ENCODE results near the gene FNBP1.
A peak's percentile ranks its signal among the peaks of the same experiment; 100 is the strongest.

Gene FNBP1

DNA sequence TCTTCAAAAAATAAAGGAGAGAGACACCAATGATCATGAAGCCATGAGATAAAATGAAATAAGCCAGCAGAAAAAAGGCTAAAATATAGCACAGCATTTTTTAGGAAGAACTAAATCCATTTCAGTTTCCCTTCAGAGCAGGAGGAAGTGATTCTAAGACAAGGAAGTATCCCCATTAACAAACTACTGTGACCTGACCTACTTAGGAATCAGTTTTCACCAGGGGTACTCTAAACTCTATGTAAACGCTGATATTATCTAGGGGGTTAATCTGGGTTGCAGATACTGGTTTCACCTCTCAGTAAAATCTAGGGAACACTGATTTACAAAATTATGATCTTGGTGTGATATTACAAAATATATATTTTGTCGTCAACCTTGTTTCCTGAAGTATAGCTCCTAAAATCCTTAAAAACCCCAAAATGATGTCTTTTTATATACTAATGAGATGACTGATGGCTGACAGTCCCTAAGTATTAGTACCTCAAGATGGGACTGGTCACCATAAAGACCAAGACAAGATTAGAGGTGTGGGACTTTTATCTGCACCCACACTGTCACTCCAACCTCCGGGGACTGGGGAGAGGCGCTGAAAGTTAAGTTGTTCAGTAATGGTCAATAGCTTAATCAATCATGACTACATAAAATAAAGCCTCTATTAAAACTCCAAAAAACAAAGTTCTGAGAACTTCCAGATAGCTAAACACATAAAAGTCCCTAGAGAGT lies 2.9 kb upstream of the FNBP1 start:
- DNase-seq (ENCODE audit: low spot score) = no peak

- peak; percentile 50 for DNase-seq (ENCODE audit: low spot score)
Observed at GRCh38 chr9:130043654-130044623, 950 bp upstream of the FNBP1 start.

GRCh38 chr9:130042406-130042884 lies 544 bp downstream of the FNBP1 start:
- DNase-seq (ENCODE audit: low spot score) = peak; percentile 37

DNA sequence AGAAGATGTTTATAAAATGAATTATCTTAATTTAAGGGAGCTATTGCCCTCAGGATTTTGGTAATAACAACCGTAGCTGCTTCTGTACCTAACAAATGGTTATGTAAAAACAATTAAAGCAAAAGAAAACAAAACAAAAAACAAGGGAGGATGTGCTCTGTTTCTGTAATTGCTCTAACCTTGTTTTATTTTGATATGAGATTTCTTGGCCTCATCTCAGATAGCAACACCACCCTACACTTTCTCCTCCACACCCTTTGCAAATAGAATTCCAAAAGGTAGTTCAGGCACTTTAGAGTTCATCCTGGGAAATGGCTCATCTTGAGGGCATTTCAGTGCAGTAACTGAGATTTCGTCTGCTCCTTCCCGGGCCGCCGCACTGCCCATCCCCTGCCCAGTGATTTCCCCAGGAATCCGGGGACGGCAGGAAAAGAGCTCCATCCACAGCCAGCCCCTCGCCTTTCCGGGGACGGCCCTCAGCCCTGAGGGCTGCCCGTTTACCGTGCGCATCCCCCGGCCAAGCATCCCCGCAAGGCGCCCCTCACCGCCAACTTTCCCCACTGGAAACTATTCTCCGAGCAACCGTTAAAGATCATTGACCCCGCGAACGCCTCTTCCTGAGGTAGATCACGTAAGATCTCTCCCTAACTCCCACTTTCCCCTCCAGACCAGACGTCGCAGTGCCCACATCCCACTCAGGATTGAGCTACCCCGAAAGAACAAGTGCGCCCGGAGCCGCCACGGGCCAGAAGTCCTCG lies 1.2 kb downstream of the FNBP1 start:
- DNase-seq (ENCODE audit: low spot score) = peak; percentile 44

GRCh38 chr9:130040984-130041647 lies 1.9 kb downstream of the FNBP1 start:
- DNase-seq (ENCODE audit: low spot score) = no peak

- DNase-seq (ENCODE audit: low spot score) = peak; percentile 43
Observed at GRCh38 chr9:130039528-130040147, 3.4 kb downstream of the FNBP1 start.

DNA sequence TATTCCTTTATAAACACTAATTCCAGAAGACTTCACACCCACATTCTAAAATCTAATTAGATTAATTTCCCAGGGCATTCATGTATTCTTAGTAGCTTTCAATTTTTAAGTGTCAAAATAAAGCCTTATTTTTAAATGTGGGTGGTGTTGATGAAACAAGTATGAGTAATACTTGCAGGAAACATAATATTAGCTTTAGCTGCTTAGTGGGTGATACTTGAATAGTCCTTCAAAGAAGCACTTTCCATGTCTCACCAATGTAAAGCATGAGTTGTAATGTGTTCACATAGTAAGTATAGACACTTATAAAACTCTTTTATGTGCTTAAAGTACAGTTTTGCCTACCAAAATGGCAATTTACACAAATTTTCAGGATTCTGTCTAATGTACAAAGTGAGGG lies 6.9 kb downstream of the FNBP1 start:
- no peak for DNase-seq (ENCODE audit: low spot score)

DNA sequence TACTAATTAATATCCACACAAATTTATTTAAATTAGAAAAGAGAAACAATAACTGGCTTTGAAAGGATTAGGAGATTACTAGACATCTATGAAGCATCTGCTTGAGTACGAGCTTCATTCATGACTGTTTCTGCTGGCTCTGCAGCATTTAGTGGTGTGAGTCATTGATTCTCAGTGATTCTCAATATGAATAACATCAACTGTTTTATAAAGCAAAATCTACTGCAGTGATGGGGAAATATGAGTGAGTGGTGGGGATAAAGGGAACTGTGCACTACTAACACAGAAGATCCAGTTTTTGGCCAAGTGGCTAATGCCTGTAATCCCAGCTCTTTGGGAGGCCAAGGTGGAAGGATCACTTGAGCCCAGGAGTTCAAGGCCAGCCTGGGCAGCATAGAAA lies 8.4 kb downstream of the FNBP1 start:
- no peak for DNase-seq (ENCODE audit: low spot score)

DNA sequence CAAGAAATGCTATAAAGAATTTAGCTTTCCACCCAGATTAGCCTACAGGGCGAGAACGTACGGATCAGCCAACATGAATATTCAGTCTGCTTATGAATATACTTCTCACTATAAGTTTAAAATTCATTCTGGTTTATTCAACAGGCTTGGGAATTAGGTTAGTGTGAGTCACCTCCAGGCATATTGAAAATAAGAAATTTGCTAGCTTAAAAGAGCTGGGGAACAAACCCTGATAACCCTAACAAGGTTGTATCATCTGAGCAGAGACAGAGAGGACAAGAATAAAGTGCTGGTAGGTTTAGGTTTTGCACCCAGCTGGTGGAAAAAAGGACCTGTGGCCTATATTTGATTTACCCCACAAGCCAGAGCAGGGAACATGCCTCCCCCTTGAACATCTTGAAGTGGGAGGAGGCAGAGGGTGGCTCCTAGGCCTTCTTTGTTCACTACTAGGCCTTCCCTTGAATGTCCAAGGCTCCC lies 12.3 kb downstream of the FNBP1 start:
- no peak for DNase-seq (ENCODE audit: low spot score)

- DNase-seq (ENCODE audit: low spot score) = no peak
Observed at GRCh38 chr9:130029223-130029973, 13.6 kb downstream of the FNBP1 start.

DNA sequence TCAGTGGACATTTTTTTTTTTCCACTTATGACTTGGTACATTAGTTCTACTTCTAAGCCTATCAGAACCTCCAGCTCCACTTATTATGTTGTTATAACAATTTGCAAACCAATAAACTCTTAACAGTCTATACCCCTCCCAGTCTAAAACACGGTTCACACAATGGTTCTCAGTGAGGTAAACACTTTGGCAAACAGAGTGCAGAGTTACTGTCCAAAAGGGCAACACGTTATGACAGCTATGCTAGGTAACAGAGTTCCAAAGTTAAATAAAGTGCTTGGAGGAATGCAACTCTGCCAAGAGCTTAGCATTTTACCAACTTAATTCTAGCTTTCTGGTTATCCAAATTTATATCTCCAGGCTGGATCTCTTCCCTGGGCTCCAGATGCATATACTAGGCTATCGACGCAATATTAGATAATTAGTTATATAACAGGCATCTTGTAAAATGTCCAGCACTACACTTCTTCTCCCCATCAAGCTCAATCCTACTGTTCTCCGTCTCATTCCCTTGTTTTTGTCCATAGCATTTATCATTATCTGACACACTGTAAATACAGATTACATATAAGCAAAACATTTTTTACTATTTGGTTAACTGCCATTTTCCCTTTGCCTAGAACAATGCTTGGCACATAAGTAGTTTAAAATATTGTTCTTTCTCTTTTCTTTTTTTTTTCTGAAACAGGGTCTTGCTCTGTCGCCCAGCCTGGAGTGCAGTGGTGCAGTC lies 14.3 kb downstream of the FNBP1 start:
- peak; percentile 51 for DNase-seq (ENCODE audit: low spot score)

DNA sequence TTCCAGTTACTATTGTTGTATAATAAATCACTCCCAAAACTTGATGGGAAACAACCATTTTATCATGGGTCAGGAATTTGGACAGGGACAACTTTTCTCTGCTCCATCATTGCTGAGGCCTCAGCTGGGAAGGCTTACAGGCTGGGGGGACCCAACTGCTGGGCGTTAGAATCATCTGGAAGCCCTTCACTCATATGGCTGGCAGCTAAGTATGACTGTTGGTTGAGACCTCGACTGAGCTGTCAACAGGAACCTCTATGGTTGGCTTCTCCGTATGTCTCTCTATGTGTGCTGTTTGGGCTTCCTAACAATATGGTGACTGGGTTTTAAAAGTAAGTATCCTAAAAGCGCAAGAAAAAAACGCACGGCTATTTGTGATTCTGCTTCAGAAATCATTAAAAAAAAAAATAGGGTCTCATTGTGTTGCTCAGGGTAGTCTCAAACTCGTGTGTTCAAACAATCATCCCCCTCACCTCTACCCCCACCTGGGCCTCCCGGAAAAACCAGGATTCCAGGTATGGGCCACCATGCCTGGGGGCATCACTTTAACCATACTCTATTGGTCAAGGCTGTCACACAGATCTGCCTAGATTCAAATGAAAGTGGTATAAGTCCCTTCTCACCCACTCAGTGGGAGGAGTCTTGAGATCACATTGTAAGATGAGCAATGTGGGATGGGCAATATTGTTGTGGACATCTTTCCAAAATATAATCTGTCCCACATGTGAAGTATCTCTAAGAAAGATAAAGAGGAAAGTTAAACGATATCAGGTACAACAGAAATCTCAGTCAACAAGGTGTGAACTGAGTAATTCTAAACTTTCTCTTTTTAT lies 15.2 kb downstream of the FNBP1 start:
- no peak for DNase-seq (ENCODE audit: low spot score)

DNA sequence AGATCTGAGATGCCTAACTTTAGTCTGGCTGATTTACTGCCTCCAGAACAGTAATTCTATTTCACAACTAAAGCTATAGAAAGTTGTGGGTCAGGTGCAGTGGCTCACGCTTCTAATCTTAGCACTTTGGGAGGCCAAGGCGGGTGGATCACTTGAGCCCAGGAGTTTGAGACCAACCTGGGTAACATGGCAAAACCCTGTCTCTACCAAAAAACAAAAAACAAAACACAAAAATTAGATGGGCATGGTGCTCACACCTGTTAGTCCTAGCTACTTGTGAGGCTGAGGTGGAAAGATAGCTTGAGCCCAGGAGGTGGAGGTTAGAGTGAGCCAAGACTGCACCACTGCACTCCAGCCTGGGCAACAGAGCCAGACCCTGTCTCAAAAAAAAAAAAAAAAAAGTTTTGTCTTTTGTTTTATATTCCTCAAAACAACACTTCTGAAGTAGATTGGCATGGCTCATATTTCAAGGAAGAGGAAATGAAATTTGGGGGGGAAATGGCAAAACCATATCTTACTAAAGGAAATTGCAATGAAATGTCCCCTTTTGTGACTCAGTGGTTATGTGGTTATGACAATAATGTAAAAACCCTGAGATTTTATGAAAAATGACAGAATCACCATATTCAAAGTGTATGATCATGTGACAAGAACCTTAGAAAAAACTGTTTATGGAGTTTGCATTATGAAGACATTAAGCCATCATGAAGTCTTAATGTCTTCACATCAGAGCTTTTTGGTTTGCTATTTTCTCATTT lies 16.2 kb downstream of the FNBP1 start:
- no peak for DNase-seq (ENCODE audit: low spot score)

DNA sequence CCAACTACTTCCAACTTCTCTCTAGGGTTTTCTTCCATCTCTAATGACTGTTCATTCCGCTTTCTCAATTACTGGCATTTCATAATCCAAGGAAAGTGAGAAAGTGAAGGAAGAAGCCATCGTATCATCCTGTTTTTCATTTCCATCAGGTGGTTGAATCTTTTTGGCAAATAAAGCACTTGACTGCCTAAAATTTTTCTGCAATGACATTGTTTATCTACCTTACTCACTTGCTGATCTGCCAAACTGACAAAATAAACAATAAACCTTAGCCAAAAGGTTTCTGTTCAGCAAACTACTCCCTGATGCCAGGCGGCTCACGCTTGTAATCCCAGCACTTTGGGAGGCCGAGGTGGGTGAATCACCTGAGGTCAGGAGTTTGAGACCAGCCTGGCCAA lies 18.4 kb downstream of the FNBP1 start:
- DNase-seq (ENCODE audit: low spot score) = no peak

DNA sequence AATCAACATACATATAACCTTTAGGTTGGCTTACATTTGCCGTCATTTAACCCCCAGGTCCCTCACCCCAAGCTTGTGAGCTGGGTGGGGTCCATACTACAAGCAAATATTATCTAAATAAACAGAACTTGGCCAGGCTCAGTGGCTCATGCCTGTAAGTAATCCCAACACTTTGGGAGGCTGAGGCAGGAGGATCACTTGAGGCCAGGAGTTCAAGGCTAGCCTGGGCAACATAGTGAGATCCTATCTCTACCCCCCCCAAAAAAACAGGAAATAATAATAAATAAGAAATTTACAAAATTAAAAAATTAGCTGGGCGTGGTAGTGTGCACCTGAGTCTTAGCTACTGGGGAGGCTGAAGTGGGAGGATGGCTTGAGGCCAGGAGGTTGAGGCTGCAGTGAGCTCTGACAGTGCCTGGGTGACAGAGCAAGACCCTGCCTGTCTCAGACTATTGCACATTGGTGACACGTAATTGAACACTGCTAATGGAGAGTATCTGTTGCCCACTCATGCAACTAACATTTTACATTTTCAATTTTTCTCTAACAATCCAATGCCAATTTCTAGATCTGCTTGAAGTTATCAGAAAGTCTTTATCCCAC lies 18.9 kb downstream of the FNBP1 start:
- DNase-seq (ENCODE audit: low spot score) = no peak

GRCh38 chr9:130023144-130023787 lies 19.7 kb downstream of the FNBP1 start:
- DNase-seq (ENCODE audit: low spot score) = no peak

DNA sequence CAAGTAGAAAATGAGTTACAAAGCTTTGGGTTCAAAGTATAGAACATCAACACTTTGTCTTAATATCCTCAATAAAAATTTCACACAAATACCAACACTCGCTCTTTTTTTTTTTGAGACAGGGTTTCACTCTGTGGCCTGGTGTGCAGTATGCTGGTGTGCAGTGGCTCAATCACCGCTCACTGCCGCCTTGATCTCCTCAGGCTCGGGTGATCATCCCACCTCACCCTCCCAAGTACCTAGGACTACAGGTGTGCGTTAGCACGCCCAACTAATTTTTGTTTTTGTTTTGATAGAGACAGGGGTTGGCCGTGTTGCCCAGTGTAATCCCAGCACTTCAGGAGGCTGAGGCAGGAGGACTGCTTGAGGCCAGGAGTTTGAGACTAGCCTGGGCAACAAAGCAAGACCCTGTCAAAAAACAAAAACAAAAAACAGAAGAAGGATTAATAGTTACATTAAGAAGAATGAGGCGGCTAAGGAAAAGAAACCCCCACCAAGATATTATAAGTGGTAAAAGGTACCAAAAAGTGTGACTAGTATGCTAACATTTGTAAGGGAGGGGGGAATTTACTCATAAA lies 20.3 kb downstream of the FNBP1 start:
- DNase-seq (ENCODE audit: low spot score) = no peak

All from HuH-7 (cell line).